ENCODE results near the gene SH2D3C.
"Not testable (repeated sequence)": the region's sequence is repeated elsewhere in the genome, so short reads cannot be mapped to it uniquely, and the experiment has no call there.

The SH2D3C gene

GRCh38 chr9:127785023-127785932 is 6.8 kb upstream of the SH2D3C start:
- DNase-seq (ENCODE audit: low spot score), result peak; percentile 96

- DNase-seq (ENCODE audit: low spot score), result no peak
Observed at GRCh38 chr9:127783111-127784008, 4.9 kb upstream of the SH2D3C start.

- DNase-seq (ENCODE audit: low spot score), result no peak
Observed at GRCh38 chr9:127781806-127782205, 3.3 kb upstream of the SH2D3C start.

GRCh38 chr9:127780909-127781308 is 2.4 kb upstream of the SH2D3C start:
- not testable (repeated sequence) for DNase-seq (ENCODE audit: low spot score)

GRCh38 chr9:127780126-127780885 is 1.8 kb upstream of the SH2D3C start:
- no peak for DNase-seq (ENCODE audit: low spot score)

- DNase-seq (ENCODE audit: low spot score), result no peak
Observed at GRCh38 chr9:127779136-127779981, 893 bp upstream of the SH2D3C start.

- no peak for DNase-seq (ENCODE audit: low spot score)
Observed at GRCh38 chr9:127777368-127777980, 992 bp downstream of the SH2D3C start.

GRCh38 chr9:127776924-127777289 is 1.6 kb downstream of the SH2D3C start:
- no peak for DNase-seq (ENCODE audit: low spot score)

- DNase-seq (ENCODE audit: low spot score), result no peak
Observed at GRCh38 chr9:127776195-127776923, 2.1 kb downstream of the SH2D3C start.

- no peak for DNase-seq (ENCODE audit: low spot score)
Observed at GRCh38 chr9:127773981-127774380, 4.5 kb downstream of the SH2D3C start.

- no peak for DNase-seq (ENCODE audit: low spot score)
Observed at GRCh38 chr9:127773272-127773671, 5.2 kb downstream of the SH2D3C start.

GRCh38 chr9:127772603-127773002 is 5.9 kb downstream of the SH2D3C start:
- no peak for DNase-seq (ENCODE audit: low spot score)

GRCh38 chr9:127771570-127772189 is 6.8 kb downstream of the SH2D3C start:
- no peak for DNase-seq (ENCODE audit: low spot score)

GRCh38 chr9:127770905-127771569 is 7.4 kb downstream of the SH2D3C start:
- peak; percentile 95 for DNase-seq (ENCODE audit: low spot score)

GRCh38 chr9:127770583-127770904 is 7.9 kb downstream of the SH2D3C start:
- no peak for DNase-seq (ENCODE audit: low spot score)

GRCh38 chr9:127769929-127770582 is 8.4 kb downstream of the SH2D3C start:
- DNase-seq (ENCODE audit: low spot score), result no peak

GRCh38 chr9:127769101-127769500 is 9.4 kb downstream of the SH2D3C start:
- DNase-seq (ENCODE audit: low spot score), result no peak

- no peak for DNase-seq (ENCODE audit: low spot score)
Observed at GRCh38 chr9:127768698-127769097, 9.8 kb downstream of the SH2D3C start.

- peak; percentile 50 for DNase-seq (ENCODE audit: low spot score)
Observed at GRCh38 chr9:127767909-127768331, 10.5 kb downstream of the SH2D3C start.

Data from hepatic stellate cell (primary cell).